GM10248 (cell line): ENCODE data around the gene CTSH.

Experiments used
- CTCF ChIA-PET: fragments of 300-600 bp; sonication (Branson Sonifier 250); formaldehyde crosslinking; extraction: SDS; loops from one replicate; lab custom pipeline; 2021; ENCODE audit warnings: antibody characterized with exemption; lab: Yijun Ruan, JAX
- POLR2A ChIA-PET: fragments of 350-650 bp; sonication (Branson Sonifier 250); formaldehyde crosslinking; extraction: SDS; loops from one replicate; lab custom pipeline; 2020; ENCODE audit warnings: antibody characterized with exemption; lab: Yijun Ruan, JAX
- DNase-seq: peaks from one replicate; pipeline ENCODE4 v3.0.0; 2012; ENCODE audit errors: extremely low spot score
- CTCF ChIP-seq: IDR thresholded peaks from 2 replicates; pipeline ENCODE4 v1.5.1; 2012; ENCODE audit warnings: mild to moderate bottlenecking, low read depth; ENCODE audit errors: extremely low read depth, missing control alignments, control extremely low read depth

Gene CTSH

DNA sequence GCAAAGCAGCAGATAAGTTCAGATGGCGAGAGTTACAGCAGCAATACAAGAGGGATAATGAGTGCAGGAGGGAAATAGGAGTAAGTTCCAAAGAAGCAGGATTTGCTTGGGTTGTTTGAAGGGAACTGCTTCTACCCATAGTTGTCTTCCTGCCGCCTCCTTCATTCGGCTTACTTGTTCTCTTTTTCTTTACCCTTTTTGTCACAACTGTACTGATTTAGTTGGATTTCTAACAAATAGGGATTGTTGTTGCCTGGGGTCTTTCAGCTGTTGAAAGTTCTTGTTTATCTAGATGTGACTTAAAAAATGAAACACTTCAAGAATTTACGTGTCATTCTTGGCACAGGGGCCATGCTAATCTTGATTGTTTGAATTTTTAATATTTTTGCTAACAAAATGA, 46.3 kb downstream of the CTSH start:
- POLR2A ChIA-PET = no interaction called here
- TF ChIP-seq CTCF = no peak
- CTCF ChIA-PET = interaction anchor here (2.1 kb wide), 1 partner anchor 10 kb away, joined by 6 read pairs; no protein-coding TSS in a partner anchor
- no peak for DNase-seq

DNA sequence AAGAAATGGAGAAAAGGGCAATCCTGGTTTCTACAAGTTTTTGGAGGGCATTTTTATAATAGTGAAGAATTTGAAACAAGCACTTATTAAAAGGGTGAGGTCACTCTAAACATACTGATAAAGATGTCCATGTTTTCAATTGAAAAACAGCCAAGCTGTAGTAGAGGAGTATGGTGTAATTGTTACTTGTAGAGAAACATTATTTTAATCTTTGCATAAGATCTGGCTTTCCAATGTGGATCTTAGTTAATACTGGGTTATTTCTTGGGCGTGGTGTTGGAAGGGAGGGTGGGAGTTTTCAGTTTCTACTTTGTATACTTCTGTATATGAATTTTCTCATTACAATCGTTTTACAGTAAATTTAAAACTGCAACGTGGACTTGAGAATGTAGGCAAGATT, 49.4 kb downstream of the CTSH start:
- POLR2A ChIA-PET = no interaction called here
- no peak for DNase-seq
- TF ChIP-seq CTCF = no peak
- CTCF ChIA-PET = no interaction called here

DNA sequence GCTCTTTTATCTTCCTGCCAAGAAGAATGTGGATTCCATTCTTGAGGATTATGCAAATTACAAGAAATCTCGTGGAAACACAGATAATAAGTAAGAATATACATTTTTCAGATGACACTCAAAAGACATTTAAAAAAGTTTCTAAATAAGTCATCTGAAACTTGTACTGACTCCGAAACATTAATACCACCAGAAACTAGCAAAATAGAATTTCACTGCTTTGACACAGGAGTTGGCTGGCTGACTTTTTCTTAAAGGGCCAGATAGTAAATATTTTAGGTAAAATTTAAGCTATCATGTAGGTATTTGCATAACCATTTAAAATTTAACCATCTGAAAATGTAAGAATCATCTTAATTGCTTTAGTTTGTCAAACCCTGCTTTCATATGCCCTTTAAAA, 51.3 kb downstream of the CTSH start:
- CTCF ChIA-PET = interaction anchor here (0.9 to 4.4 kb wide), 6 partner anchors 11 to 20 kb away, joined by 3 to 21 read pairs (median 4); no protein-coding TSS in a partner anchor
- DNase-seq = no peak
- no peak for TF ChIP-seq CTCF
- POLR2A ChIA-PET = no interaction called here

GRCh38 chr15:78889000-78889399, 55.8 kb downstream of the CTSH start:
- TF ChIP-seq CTCF = no peak
- CTCF ChIA-PET = interaction anchor here (1.4 to 2.6 kb wide), 3 partner anchors 11 to 20 kb away, joined by 3 to 7 read pairs (median 5); no protein-coding TSS in a partner anchor
- no peak for DNase-seq
- POLR2A ChIA-PET = no interaction called here

- DNase-seq = no peak
- ChIA-PET POLR2A (no interaction called here), CTCF (interaction anchor here (1.2 to 2.0 kb wide), 2 partner anchors 10 to 12 kb away, joined by 3 to 5 read pairs; no protein-coding TSS in a partner anchor)
- no peak for TF ChIP-seq CTCF
Measured at GRCh38 chr15:78881681-78882080, 63.2 kb downstream of the CTSH start.

DNA sequence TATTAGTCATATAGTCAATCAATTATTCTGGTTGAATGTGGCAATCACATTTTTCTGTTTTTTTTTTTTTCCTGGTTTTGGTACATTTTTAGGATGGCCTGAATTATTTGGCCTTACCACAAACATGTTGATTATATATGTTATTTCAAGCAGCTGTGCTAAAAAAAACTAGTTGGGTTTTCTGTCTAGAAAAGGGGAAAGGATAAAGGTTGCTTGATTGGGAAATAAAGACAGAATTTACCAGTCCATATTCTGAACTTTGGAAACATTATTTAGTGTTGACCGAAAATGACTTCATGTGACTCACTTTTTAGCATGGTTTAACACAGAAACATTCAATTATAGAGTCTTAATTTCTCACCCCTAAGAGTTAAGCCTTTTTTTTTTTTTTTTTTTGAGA, 64.0 kb downstream of the CTSH start:
- no peak for TF ChIP-seq CTCF
- CTCF ChIA-PET = interaction anchor here (0.6 to 2.0 kb wide), 3 partner anchors 11 to 304 kb away, joined by 3 to 5 read pairs (median 4); no protein-coding TSS in a partner anchor
- POLR2A ChIA-PET = no interaction called here
- no peak for DNase-seq
